ENCODE data around the gene PPP4R3B.

GRCh38 chr2:55628931-55629330 lies 11.5 kb upstream of the PPP4R3B start:
- TF ChIP-seq MYNN (tag by site-specific recombination; IDR thresholded peaks at IDR 0.05; ENCODE audit: borderline replicate concordance), result no peak
- no peak for TF ChIP-seq ZNF561 (tag by site-specific recombination; IDR thresholded peaks at IDR 0.05; ENCODE audit: borderline replicate concordance)
- TF ChIP-seq, protein P1, sequence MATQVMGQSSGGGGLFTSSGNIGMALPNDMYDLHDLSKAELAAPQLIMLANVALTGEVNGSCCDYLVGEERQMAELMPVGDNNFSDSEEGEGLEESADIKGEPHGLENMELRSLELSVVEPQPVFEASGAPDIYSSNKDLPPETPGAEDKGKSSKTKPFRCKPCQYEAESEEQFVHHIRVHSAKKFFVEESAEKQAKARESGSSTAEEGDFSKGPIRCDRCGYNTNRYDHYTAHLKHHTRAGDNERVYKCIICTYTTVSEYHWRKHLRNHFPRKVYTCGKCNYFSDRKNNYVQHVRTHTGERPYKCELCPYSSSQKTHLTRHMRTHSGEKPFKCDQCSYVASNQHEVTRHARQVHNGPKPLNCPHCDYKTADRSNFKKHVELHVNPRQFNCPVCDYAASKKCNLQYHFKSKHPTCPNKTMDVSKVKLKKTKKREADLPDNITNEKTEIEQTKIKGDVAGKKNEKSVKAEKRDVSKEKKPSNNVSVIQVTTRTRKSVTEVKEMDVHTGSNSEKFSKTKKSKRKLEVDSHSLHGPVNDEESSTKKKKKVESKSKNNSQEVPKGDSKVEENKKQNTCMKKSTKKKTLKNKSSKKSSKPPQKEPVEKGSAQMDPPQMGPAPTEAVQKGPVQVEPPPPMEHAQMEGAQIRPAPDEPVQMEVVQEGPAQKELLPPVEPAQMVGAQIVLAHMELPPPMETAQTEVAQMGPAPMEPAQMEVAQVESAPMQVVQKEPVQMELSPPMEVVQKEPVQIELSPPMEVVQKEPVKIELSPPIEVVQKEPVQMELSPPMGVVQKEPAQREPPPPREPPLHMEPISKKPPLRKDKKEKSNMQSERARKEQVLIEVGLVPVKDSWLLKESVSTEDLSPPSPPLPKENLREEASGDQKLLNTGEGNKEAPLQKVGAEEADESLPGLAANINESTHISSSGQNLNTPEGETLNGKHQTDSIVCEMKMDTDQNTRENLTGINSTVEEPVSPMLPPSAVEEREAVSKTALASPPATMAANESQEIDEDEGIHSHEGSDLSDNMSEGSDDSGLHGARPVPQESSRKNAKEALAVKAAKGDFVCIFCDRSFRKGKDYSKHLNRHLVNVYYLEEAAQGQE (tag by site-specific recombination; IDR thresholded peaks at IDR 0.05), result no peak
- no peak for TF ChIP-seq KLF9 (tag by site-specific recombination; IDR thresholded peaks at IDR 0.05; ENCODE audit: low read depth)
- no peak for TF ChIP-seq KLF1 (tag by site-specific recombination; IDR thresholded peaks at IDR 0.05)
- no peak for TF ChIP-seq ZNF202 (tag by site-specific recombination; IDR thresholded peaks at IDR 0.05; ENCODE audit: borderline replicate concordance)
- TF ChIP-seq ZNF707 (tag by site-specific recombination; IDR thresholded peaks at IDR 0.05), result no peak
- TF ChIP-seq PATZ1 (tag by site-specific recombination; IDR thresholded peaks at IDR 0.05), result no peak
- TF ChIP-seq ZNF660 (tag by site-specific recombination; IDR thresholded peaks at IDR 0.05), result no peak
- no peak for TF ChIP-seq YY1 (tag by site-specific recombination; IDR thresholded peaks at IDR 0.05)
- TF ChIP-seq ZFP41 (tag by site-specific recombination; IDR thresholded peaks at IDR 0.05; ENCODE audit: borderline replicate concordance), result no peak
